SK-N-SH treated with all-trans-retinoic acid at 6 μM for 48 hours (cell line): ENCODE data around the gene YARS2.

Experiments used
- ARNTL ChIP-seq: fragments of 450-650 bp; formaldehyde crosslinking; IDR thresholded peaks from 2 replicates; pipeline ENCODE4 v1.5.0; 2020; ENCODE audit warnings: low read depth, mild to moderate bottlenecking, moderate library complexity, borderline replicate concordance
- CREB5 ChIP-seq: fragments of 250-450 bp; sonication (Bioruptor Pico); IDR thresholded peaks from 2 replicates; pipeline ENCODE4 v1.5.1; 2020; ENCODE audit warnings: low read depth, mild to moderate bottlenecking, moderate library complexity
- CSDC2 ChIP-seq: fragments of 250-450 bp; sonication (Bioruptor Pico); IDR thresholded peaks from 2 replicates; pipeline ENCODE4 v1.5.0; 2020; ENCODE audit warnings: mild to moderate bottlenecking, moderate library complexity
- ESRRG ChIP-seq: fragments of 250-450 bp; sonication (Bioruptor Pico); IDR thresholded peaks from 2 replicates; pipeline ENCODE4 v1.6.1; 2021; ENCODE audit warnings: mild to moderate bottlenecking
- GLIS3 ChIP-seq: fragments of 250-450 bp; sonication (Bioruptor Pico); IDR thresholded peaks from 2 replicates; pipeline ENCODE4 v1.5.0; 2020; ENCODE audit warnings: mild to moderate bottlenecking, moderate library complexity
- ISL1 ChIP-seq: fragments of 250-450 bp; sonication (Bioruptor Pico); IDR thresholded peaks from 2 replicates; pipeline ENCODE4 v2.1.2; 2022; ENCODE audit warnings: mild to moderate bottlenecking, moderate library complexity
- OSR1 ChIP-seq: fragments of 250-450 bp; sonication (Bioruptor Pico); IDR thresholded peaks from 2 replicates; pipeline ENCODE4 v1.8.0; 2022; ENCODE audit warnings: moderate library complexity, mild to moderate bottlenecking, inconsistent platforms
- PATZ1 ChIP-seq: fragments of 250-450 bp; sonication (Bioruptor Pico); IDR thresholded peaks from 2 replicates; pipeline ENCODE4 v1.8.0; 2020; ENCODE audit warnings: mild to moderate bottlenecking, moderate library complexity, borderline replicate concordance
- POU6F1 ChIP-seq: fragments of 250-450 bp; sonication (Bioruptor Pico); IDR thresholded peaks from 2 replicates; pipeline ENCODE4 v1.8.0; 2021; ENCODE audit warnings: low read depth, mild to moderate bottlenecking, moderate library complexity, borderline replicate concordance
- TSHZ2 ChIP-seq: fragments of 250-450 bp; sonication (Bioruptor Pico); IDR thresholded peaks from 2 replicates; pipeline ENCODE4 v1.5.0; 2020; ENCODE audit warnings: mild to moderate bottlenecking, moderate library complexity
- ZC3H10 ChIP-seq: fragments of 250-450 bp; sonication (Bioruptor Pico); IDR thresholded peaks from 2 replicates; pipeline ENCODE4 v1.5.1; 2021; ENCODE audit warnings: mild to moderate bottlenecking, moderate library complexity
- ZNF8 ChIP-seq: fragments of 450-650 bp; formaldehyde crosslinking; IDR thresholded peaks from 2 replicates; pipeline ENCODE4 v1.5.0; 2020; ENCODE audit warnings: mild to moderate bottlenecking, moderate library complexity

- TF ChIP-seq ISL1 (CRISPR knock-in tag) (no peak), PATZ1 (CRISPR knock-in tag) (no peak), CREB5 (no peak), OSR1 (CRISPR knock-in tag) (no peak), ZC3H10 (no peak), CSDC2 (CRISPR knock-in tag) (no peak), TSHZ2 (no peak), ARNTL (no peak), ESRRG (CRISPR knock-in tag) (no peak), ZNF8 (CRISPR knock-in tag) (no peak), GLIS3 (no peak), POU6F1 (CRISPR knock-in tag) (no peak)
These were observed 21.5 kb upstream of the YARS2 start for GRCh38 chr12:32777159-32777558.
